GM18502 (cell line): ENCODE measurements around the gene COPZ2.
"Not testable (repeated sequence)": the region's sequence is repeated elsewhere in the genome, so short reads cannot be mapped to it uniquely, and the experiment has no call there.

Experiments used
- ATAC-seq: cut with Tn5 transposase; IDR thresholded peaks from one replicate; pipeline ENCODE4 v1.9.1; 2021; ENCODE audit warnings: mild to moderate bottlenecking; ENCODE audit not compliant: unreplicated experiment, poor library complexity

COPZ2 gene

GRCh38 chr17:47990962-47991731 lies 46.5 kb downstream of the COPZ2 start:
- ATAC-seq = no peak

- peak; percentile 45 for ATAC-seq
Observed at GRCh38 chr17:47989700-47990099, 47.9 kb downstream of the COPZ2 start.

- ATAC-seq = no peak
Observed at GRCh38 chr17:47989159-47989558, 48.4 kb downstream of the COPZ2 start.

GRCh38 chr17:47988445-47988844 lies 49.2 kb downstream of the COPZ2 start:
- not testable (repeated sequence) for ATAC-seq

- ATAC-seq = no peak
Observed at GRCh38 chr17:47987240-47987835, 50.3 kb downstream of the COPZ2 start.

GRCh38 chr17:47986520-47986919 lies 51.1 kb downstream of the COPZ2 start:
- no peak for ATAC-seq

GRCh38 chr17:47983492-47984223 lies 53.9 kb downstream of the COPZ2 start:
- ATAC-seq = no peak

GRCh38 chr17:47982645-47983390 lies 54.8 kb downstream of the COPZ2 start:
- no peak for ATAC-seq

GRCh38 chr17:47982091-47982617 lies 55.4 kb downstream of the COPZ2 start:
- no peak for ATAC-seq

GRCh38 chr17:47981462-47981861 lies 56.1 kb downstream of the COPZ2 start:
- no peak for ATAC-seq

- ATAC-seq = no peak
Observed at GRCh38 chr17:47980541-47980940, 57.1 kb downstream of the COPZ2 start.

GRCh38 chr17:47978324-47978723 lies 59.3 kb downstream of the COPZ2 start:
- ATAC-seq = no peak
